Measurements from ENCODE around the gene ZCCHC4.
A peak's percentile ranks its signal among the peaks of the same experiment; 100 is the strongest.

ZCCHC4 gene

GRCh38 chr4:25312496-25313200, at the start of gene ZCCHC4:
Gene ZCCHC4, plus strand, starts transcription at chr4:25312774. Its CDS starts 36 bp downstream, at chr4:25312810.
- DNase-seq (ENCODE audit: low spot score) = peak; percentile 96

GRCh38 chr4:25271866-25272265, 40.7 kb upstream of the ZCCHC4 start:
- DNase-seq (ENCODE audit: low spot score) = no peak

GRCh38 chr4:25280210-25280609, 32.4 kb upstream of the ZCCHC4 start:
- no peak for DNase-seq (ENCODE audit: low spot score)

GRCh38 chr4:25283948-25284347, 28.6 kb upstream of the ZCCHC4 start:
- DNase-seq (ENCODE audit: low spot score) = no peak

GRCh38 chr4:25284466-25284865, 28.1 kb upstream of the ZCCHC4 start:
- DNase-seq (ENCODE audit: low spot score) = no peak

GRCh38 chr4:25290490-25291067, 22.0 kb upstream of the ZCCHC4 start:
- DNase-seq (ENCODE audit: low spot score) = no peak

- no peak for DNase-seq (ENCODE audit: low spot score)
These were observed 21.3 kb upstream of the ZCCHC4 start for GRCh38 chr4:25291158-25291733.

GRCh38 chr4:25297528-25298242, 14.9 kb upstream of the ZCCHC4 start:
- DNase-seq (ENCODE audit: low spot score) = no peak

- no peak for DNase-seq (ENCODE audit: low spot score)
These were observed 12.9 kb upstream of the ZCCHC4 start for GRCh38 chr4:25299476-25300203.

GRCh38 chr4:25301471-25301870, 11.1 kb upstream of the ZCCHC4 start:
- no peak for DNase-seq (ENCODE audit: low spot score)

- no peak for DNase-seq (ENCODE audit: low spot score)
These were observed 9.9 kb upstream of the ZCCHC4 start for GRCh38 chr4:25302626-25303025.

GRCh38 chr4:25303578-25303977, 9.0 kb upstream of the ZCCHC4 start:
- no peak for DNase-seq (ENCODE audit: low spot score)

- no peak for DNase-seq (ENCODE audit: low spot score)
These were observed 6.0 kb upstream of the ZCCHC4 start for GRCh38 chr4:25306518-25307057.

- no peak for DNase-seq (ENCODE audit: low spot score)
These were observed 5.0 kb upstream of the ZCCHC4 start for GRCh38 chr4:25307596-25307995.

- no peak for DNase-seq (ENCODE audit: low spot score)
These were observed 4.3 kb upstream of the ZCCHC4 start for GRCh38 chr4:25308306-25308705.

- DNase-seq (ENCODE audit: low spot score) = no peak
These were observed 3.8 kb upstream of the ZCCHC4 start for GRCh38 chr4:25308761-25309160.

GRCh38 chr4:25310066-25310802, 2.3 kb upstream of the ZCCHC4 start:
- DNase-seq (ENCODE audit: low spot score) = no peak

GRCh38 chr4:25310803-25311166, 1.8 kb upstream of the ZCCHC4 start:
- DNase-seq (ENCODE audit: low spot score) = no peak

GRCh38 chr4:25313201-25313895, 774 bp downstream of the ZCCHC4 start:
- no peak for DNase-seq (ENCODE audit: low spot score)

- peak; percentile 31 for DNase-seq (ENCODE audit: low spot score)
These were observed 7.8 kb downstream of the ZCCHC4 start for GRCh38 chr4:25320336-25320735.

- DNase-seq (ENCODE audit: low spot score) = peak; percentile 69
These were observed 8.2 kb downstream of the ZCCHC4 start for GRCh38 chr4:25320773-25321172.

All from AG20443 (cell line).